GM23248 (cell line): ENCODE data around the gene FBXO34. TPM values are rescaled to one million over a fixed set of nuclear protein-coding genes. Genes with fewer than 3 reads are reported as not detected.
"Not testable (repeated sequence)": the region's sequence is repeated elsewhere in the genome, so short reads cannot be mapped to it uniquely, and the experiment has no call there.

Experiments
- DNase-seq: peaks from one replicate; pipeline ENCODE4 v3.0.0-alpha.2; 2015
- H2AFZ ChIP-seq: fragments of 200-600 bp; sonication (generic); 2 replicates; pipeline ENCODE4 v1.6.1; 2016; ENCODE audit warnings: antibody characterized with exemption
- H3F3A ChIP-seq: fragments of 200-600 bp; sonication (generic); 2 replicates; pipeline ENCODE4 v1.6.1; 2016; ENCODE audit warnings: mild to moderate bottlenecking, antibody characterized with exemption, mixed run types; ENCODE audit not compliant: insufficient read depth
- H3K27ac ChIP-seq: fragments of 200-600 bp; sonication (generic); 2 replicates; pipeline ENCODE4 v1.5.1; 2016; ENCODE audit warnings: mild to moderate bottlenecking
- H3K27me3 ChIP-seq: fragments of 200-600 bp; sonication (generic); replicated peaks from 2 replicates; pipeline ENCODE4 v1.6.1; 2016; ENCODE audit warnings: mild to moderate bottlenecking; ENCODE audit not compliant: insufficient read depth
- H3K36me3 ChIP-seq: fragments of 200-600 bp; sonication (generic); 2 replicates; pipeline ENCODE4 v1.6.1; 2016; ENCODE audit warnings: low read depth, mild to moderate bottlenecking
- H3K4me1 ChIP-seq: fragments of 200-600 bp; sonication (generic); 2 replicates; pipeline ENCODE4 v1.6.1; 2016; ENCODE audit warnings: mild to moderate bottlenecking; ENCODE audit not compliant: insufficient read depth
- H3K4me2 ChIP-seq: fragments of 200-600 bp; sonication (generic); one replicate; pipeline ENCODE4 v1.6.1; 2016; ENCODE audit warnings: mild to moderate bottlenecking; ENCODE audit not compliant: unreplicated experiment
- H3K4me3 ChIP-seq: fragments of 200-600 bp; sonication (generic); 2 replicates; pipeline ENCODE4 v1.5.1; 2016; ENCODE audit warnings: mild to moderate bottlenecking
- H3K79me2 ChIP-seq: fragments of 200-600 bp; sonication (generic); 2 replicates; pipeline ENCODE4 v1.6.1; 2016; ENCODE audit warnings: mild to moderate bottlenecking; ENCODE audit not compliant: insufficient read depth
- H3K9ac ChIP-seq: fragments of 200-600 bp; sonication (generic); 2 replicates; pipeline ENCODE4 v1.6.1; 2016; ENCODE audit warnings: mild to moderate bottlenecking
- H3K9me2 ChIP-seq: fragments of 200-600 bp; sonication (generic); 2 replicates; pipeline ENCODE4 v1.6.1; 2016; ENCODE audit warnings: mixed run types, mild to moderate bottlenecking, moderate library complexity; ENCODE audit not compliant: insufficient read depth
- H3K9me3 ChIP-seq: fragments of 200-600 bp; sonication (generic); one replicate; pipeline ENCODE4 v1.6.1; 2017; ENCODE audit warnings: low read depth
- H4K20me1 ChIP-seq: fragments of 200-600 bp; sonication (generic); 2 replicates; pipeline ENCODE4 v1.6.0; 2016; ENCODE audit not compliant: insufficient read depth
- EZH2 ChIP-seq: fragments of 200-600 bp; sonication (generic); IDR thresholded peaks from 2 replicates; pipeline ENCODE4 v1.6.1; 2018; ENCODE audit warnings: antibody characterized with exemption, mild to moderate bottlenecking; ENCODE audit not compliant: insufficient read depth, poor library complexity, severe bottlenecking
- EZH2phosphoT487 ChIP-seq: fragments of 200-600 bp; sonication (generic); IDR thresholded peaks from 2 replicates; pipeline ENCODE4 v1.6.1; 2018; ENCODE audit warnings: antibody characterized with exemption, moderate library complexity, mild to moderate bottlenecking, low read depth; ENCODE audit not compliant: insufficient read depth
- WGBS, 2 experiments: methylation state at CpG; one replicate each; pipeline ENCODE4 v1.1.6; 2015 to 2017; ENCODE audit warnings: low lambda C conversion rate in 2 of 2, low coverage in 1 of 2; ENCODE audit errors: missing lambda C conversion rate in 2 of 2; 5-methylcytosine and 5-hydroxymethylcytosine counted together
- in situ Hi-C: fragments of 300-500 bp; cut with MboI; formaldehyde crosslinking; loops from 2 replicates; pipeline ENCODE4 v1.15.0; 2020
- polyA plus RNA-seq: library from polyadenylated mRNA; unstranded; fragments of >200 nt; fragmentation: Nextera tagmentation; extraction: Ambion mirVana; gene quantifications from 2 replicates; pipeline ENCODE4 v1.2.1, GENCODE V29; 2016
- total RNA-seq: library from RNA; depleted of rRNA; stranded (reverse); fragments of >200 nt; shearing (Covaris generic); gene quantifications from 2 replicates; pipeline ENCODE4 v1.2.3, GENCODE V29; 2014

The FBXO34 gene
- total and polyA plus RNA-seq, 2 experiments from 2014 or later = 10.2 to 10.5 TPM

GRCh38 chr14:55381561-55381960, 110.3 kb downstream of the FBXO34 start:
- H3K4me1 ChIP-seq = peaks cover 12% of the 10 kb centered on the region; the same call in 1 of the 2 replicates
- peaks cover 24% of the 10 kb centered on the region for H3K36me3 ChIP-seq
- no peak for TF ChIP-seq EZH2
- TF ChIP-seq EZH2phosphoT487 = no peak
- H3K79me2 ChIP-seq = no peaks in the 10 kb centered on the region
- H4K20me1 ChIP-seq = no peaks in the 10 kb centered on the region
- in situ Hi-C loops = no loop called here
- H3K9me2 ChIP-seq = no peaks in the 10 kb centered on the region
- H3K9ac ChIP-seq = no peak overlapping the region
- H2AFZ ChIP-seq = no peak overlapping the region
- no peak overlapping the region for H3K4me2 ChIP-seq
- no peak for DNase-seq
- H3K27ac ChIP-seq = no peak overlapping the region
- no peaks in the 10 kb centered on the region for H3K9me3 ChIP-seq
- H3K4me3 ChIP-seq = no peak overlapping the region
- WGBS, 2 experiments = 95 to 98% methylated on average over 2 of the region's 2 CpGs
- no peaks in the 10 kb centered on the region for H3K27me3 ChIP-seq
- H3F3A ChIP-seq = no peaks in the 10 kb centered on the region

GRCh38 chr14:55382483-55382882, 111.3 kb downstream of the FBXO34 start:
- Histone ChIP-seq H3K79me2 (no peaks in the 10 kb centered on the region), H2AFZ (no peak overlapping the region), H3K4me1 (peaks cover 12% of the 10 kb centered on the region; the same call in 1 of the 2 replicates), H3K36me3 (peaks cover 23% of the 10 kb centered on the region), H3K27me3 (no peaks in the 10 kb centered on the region), H3K9me2 (no peaks in the 10 kb centered on the region), H3K4me2 (no peak overlapping the region), H3K9me3 (no peaks in the 10 kb centered on the region), H3K4me3 (no peak overlapping the region), H4K20me1 (no peaks in the 10 kb centered on the region), H3F3A (no peaks in the 10 kb centered on the region), H3K27ac (no peak overlapping the region), H3K9ac (no peak overlapping the region)
- 85 to 88% methylated on average over 4 of the region's 4 CpGs for WGBS, 2 experiments
- no peak for TF ChIP-seq EZH2phosphoT487
- no peak for TF ChIP-seq EZH2
- DNase-seq = no peak
- in situ Hi-C loops = no loop called here

GRCh38 chr14:55383056-55383466, 111.8 kb downstream of the FBXO34 start:
- H3K27me3 ChIP-seq, H3K9me3 ChIP-seq, H4K20me1 ChIP-seq, H3K9me2 ChIP-seq, H2AFZ ChIP-seq, H3K4me3 ChIP-seq, H3K9ac ChIP-seq, H3K79me2 ChIP-seq, in situ Hi-C loops, H3F3A ChIP-seq: not testable (repeated sequence)
- Histone ChIP-seq H3K27ac (peak overlapping the region; percentile 45), H3K4me1 (peaks cover 12% of the 10 kb centered on the region; the same call in 1 of the 2 replicates), H3K36me3 (peaks cover 17% of the 10 kb centered on the region), H3K4me2 (peak overlapping the region; percentile 5)
- peak; percentile 23 for DNase-seq
- 37 to 45% methylated on average over 10 of the region's 10 CpGs for WGBS, 2 experiments

- H3K9me3 ChIP-seq = no peaks in the 10 kb centered on the region
- WGBS, 2 experiments = 90% methylated on average over 5 of the region's 5 CpGs
- H3K79me2 ChIP-seq = no peaks in the 10 kb centered on the region
- in situ Hi-C loops = no loop called here
- no peak overlapping the region for H3K4me2 ChIP-seq
- H3K27me3 ChIP-seq = no peaks in the 10 kb centered on the region
- peak overlapping the region; percentile 45; the same call in 1 of the 2 replicates for H3K27ac ChIP-seq
- peaks cover 3% of the 10 kb centered on the region; the same call in 1 of the 2 replicates for H3F3A ChIP-seq
- no peak for DNase-seq
- peaks cover 16% of the 10 kb centered on the region for H3K4me1 ChIP-seq
- TF ChIP-seq EZH2 = no peak
- no peak for TF ChIP-seq EZH2phosphoT487
- no peak overlapping the region for H3K9ac ChIP-seq
- H3K4me3 ChIP-seq = no peak overlapping the region
- H3K36me3 ChIP-seq = peaks cover 17% of the 10 kb centered on the region
- no peak overlapping the region for H2AFZ ChIP-seq
- no peaks in the 10 kb centered on the region for H4K20me1 ChIP-seq
- no peaks in the 10 kb centered on the region for H3K9me2 ChIP-seq
Measured at GRCh38 chr14:55383541-55384140, 112.4 kb downstream of the FBXO34 start.
